ENCODE data around the gene OR56A5.

OR56A5 gene

GRCh38 chr11:5931061-5931460 lies 37.2 kb downstream of the OR56A5 start:
- FAIRE-seq: no peak

- no peak for FAIRE-seq
Observed at GRCh38 chr11:5930614-5931013, 37.7 kb downstream of the OR56A5 start.

- FAIRE-seq: no peak
Observed at GRCh38 chr11:5929571-5930368, 38.5 kb downstream of the OR56A5 start.

- FAIRE-seq: no peak
Observed at GRCh38 chr11:5928811-5929210, 39.5 kb downstream of the OR56A5 start.

GRCh38 chr11:5928271-5928670 lies 40.0 kb downstream of the OR56A5 start:
- FAIRE-seq: no peak

GRCh38 chr11:5923794-5924193 lies 44.5 kb downstream of the OR56A5 start:
- no peak for FAIRE-seq

GRCh38 chr11:5923427-5923776 lies 44.9 kb downstream of the OR56A5 start:
- FAIRE-seq: no peak

DNA sequence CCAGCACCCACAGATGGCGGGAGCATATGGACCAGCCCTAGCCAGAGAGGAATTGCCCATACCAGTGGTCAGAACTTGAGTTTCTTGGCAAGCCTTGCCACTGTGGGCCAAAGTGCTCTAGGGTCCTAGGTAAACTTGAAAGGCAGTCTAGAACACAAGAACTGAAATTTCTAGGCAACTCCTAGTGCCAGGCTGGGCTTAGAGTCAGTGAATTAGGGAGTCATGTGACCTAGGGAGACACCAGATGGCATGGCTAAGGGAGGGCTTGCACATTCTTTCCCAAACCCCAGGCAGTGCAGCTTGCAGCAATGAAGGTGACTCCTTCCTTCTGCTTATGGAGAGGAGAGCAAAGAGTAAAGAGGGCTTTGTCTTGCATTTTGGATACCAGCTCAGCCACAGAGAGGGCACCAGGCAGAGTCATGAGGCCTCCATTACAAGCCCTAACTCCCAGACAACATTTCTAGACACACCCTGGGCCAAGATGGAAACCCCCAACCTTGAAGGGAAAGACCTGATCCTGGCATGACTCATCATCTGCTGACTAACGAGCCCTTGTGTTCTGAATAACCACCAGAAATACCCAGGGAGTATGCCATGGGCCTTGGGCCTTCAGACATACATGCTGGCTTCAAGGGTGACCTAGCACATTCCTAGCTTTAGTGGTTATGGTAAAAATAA lies 45.4 kb downstream of the OR56A5 start:
- FAIRE-seq: no peak
